ENCODE measurements around the gene NOS1AP. TPM values are rescaled to one million over a fixed set of nuclear protein-coding genes. Genes with fewer than 3 reads are reported as not detected.

The NOS1AP gene
- total and polyA plus RNA-seq, 2 experiments from 2014 or later = 4.9 to 6.6 TPM

DNA sequence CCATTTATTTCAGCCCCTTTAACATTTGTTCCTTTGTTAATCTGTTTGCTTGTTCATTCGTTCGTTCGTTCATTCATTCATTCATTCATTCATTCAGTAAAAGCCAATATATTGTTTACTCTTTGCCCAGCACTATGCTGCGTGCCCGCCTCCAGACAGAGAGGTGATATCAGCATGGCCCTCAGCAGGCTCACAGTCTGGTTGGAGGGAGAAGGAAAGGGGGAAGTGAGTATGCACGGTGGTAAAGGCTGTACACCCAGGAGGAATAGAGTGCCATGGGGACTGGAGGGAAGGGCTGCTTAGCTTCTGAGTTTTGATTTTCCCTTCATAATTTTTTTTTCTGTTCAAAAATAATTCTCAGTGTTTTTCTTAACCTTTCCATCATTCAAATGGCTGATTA, 144.7 kb downstream of the NOS1AP start:
- H3K36me3 ChIP-seq = no peaks in the 10 kb centered on the region
- DNase-seq (ENCODE audit: low read depth in 1 of 2, low spot score in 1 of 2) = no peak
- no peak overlapping the region for H3K4me3 ChIP-seq
- H3K27me3 ChIP-seq = no peaks in the 10 kb centered on the region
- TF ChIP-seq, protein P1, sequence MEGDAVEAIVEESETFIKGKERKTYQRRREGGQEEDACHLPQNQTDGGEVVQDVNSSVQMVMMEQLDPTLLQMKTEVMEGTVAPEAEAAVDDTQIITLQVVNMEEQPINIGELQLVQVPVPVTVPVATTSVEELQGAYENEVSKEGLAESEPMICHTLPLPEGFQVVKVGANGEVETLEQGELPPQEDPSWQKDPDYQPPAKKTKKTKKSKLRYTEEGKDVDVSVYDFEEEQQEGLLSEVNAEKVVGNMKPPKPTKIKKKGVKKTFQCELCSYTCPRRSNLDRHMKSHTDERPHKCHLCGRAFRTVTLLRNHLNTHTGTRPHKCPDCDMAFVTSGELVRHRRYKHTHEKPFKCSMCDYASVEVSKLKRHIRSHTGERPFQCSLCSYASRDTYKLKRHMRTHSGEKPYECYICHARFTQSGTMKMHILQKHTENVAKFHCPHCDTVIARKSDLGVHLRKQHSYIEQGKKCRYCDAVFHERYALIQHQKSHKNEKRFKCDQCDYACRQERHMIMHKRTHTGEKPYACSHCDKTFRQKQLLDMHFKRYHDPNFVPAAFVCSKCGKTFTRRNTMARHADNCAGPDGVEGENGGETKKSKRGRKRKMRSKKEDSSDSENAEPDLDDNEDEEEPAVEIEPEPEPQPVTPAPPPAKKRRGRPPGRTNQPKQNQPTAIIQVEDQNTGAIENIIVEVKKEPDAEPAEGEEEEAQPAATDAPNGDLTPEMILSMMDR (IDR thresholded peaks at IDR 0.05; ENCODE audit: low read depth, low read length) = no peak
- peaks cover 40% of the 10 kb centered on the region for H3K4me1 ChIP-seq (ENCODE audit: low read depth)
- no peaks in the 10 kb centered on the region for H3K9me3 ChIP-seq (ENCODE audit: low read depth)
- no peak overlapping the region for H3K27ac ChIP-seq

DNA sequence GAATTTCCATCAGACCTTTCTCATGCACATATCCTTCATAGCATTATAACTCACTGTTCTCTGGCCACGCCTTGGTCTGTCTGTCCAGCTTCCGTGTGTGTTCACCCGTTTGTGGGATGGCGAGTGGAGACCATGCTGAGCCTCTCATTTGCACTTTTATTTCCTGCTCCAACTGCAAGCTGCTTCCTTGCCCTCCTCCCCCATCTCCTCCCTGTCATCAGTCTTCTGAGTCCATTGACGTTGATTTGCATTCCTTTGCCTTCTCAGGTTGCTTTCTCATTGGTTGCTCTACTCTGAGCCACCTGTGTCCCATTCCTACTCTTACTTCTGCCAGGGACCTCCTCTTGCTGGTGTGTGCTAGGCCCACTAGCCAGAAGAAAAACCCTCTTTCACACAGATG, 146.4 kb downstream of the NOS1AP start:
- TF ChIP-seq, protein P1 (IDR thresholded peaks at IDR 0.05; ENCODE audit: low read depth, low read length) = no peak
- Histone ChIP-seq H3K9me3 (ENCODE audit: low read depth) (no peaks in the 10 kb centered on the region), H3K4me3 (no peak overlapping the region), H3K27me3 (no peaks in the 10 kb centered on the region), H3K27ac (no peak overlapping the region), H3K4me1 (ENCODE audit: low read depth) (peaks cover 53% of the 10 kb centered on the region), H3K36me3 (no peaks in the 10 kb centered on the region)
- DNase-seq (ENCODE audit: low read depth in 1 of 2, low spot score in 1 of 2) = peak; percentile 25 to 55

DNA sequence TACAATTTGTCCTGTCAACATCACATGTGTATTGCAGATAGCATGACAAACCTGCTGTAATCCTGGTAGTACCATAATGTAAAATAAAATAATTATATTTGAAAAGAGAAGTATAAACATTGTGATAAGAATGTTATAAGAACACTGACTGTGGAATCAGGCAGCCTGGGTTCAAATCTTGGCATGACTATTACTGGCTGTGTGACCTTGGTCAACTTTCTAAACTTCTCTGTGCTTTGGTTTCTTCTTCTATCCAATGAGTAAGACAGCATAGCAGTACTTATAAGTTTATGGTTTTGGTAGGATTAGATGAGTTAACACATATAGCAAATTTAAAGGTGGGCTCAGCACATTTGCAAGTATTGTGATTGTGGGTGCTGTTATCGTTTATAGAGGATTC, 147.1 kb downstream of the NOS1AP start:
- no peak overlapping the region for H3K4me3 ChIP-seq
- H3K27ac ChIP-seq = no peak overlapping the region
- no peaks in the 10 kb centered on the region for H3K27me3 ChIP-seq
- DNase-seq (ENCODE audit: low read depth in 1 of 2, low spot score in 1 of 2) = no peak
- H3K36me3 ChIP-seq = no peaks in the 10 kb centered on the region
- peaks cover 53% of the 10 kb centered on the region for H3K4me1 ChIP-seq (ENCODE audit: low read depth)
- no peaks in the 10 kb centered on the region for H3K9me3 ChIP-seq (ENCODE audit: low read depth)
- TF ChIP-seq, protein P1 (IDR thresholded peaks at IDR 0.05; ENCODE audit: low read depth, low read length) = no peak

DNA sequence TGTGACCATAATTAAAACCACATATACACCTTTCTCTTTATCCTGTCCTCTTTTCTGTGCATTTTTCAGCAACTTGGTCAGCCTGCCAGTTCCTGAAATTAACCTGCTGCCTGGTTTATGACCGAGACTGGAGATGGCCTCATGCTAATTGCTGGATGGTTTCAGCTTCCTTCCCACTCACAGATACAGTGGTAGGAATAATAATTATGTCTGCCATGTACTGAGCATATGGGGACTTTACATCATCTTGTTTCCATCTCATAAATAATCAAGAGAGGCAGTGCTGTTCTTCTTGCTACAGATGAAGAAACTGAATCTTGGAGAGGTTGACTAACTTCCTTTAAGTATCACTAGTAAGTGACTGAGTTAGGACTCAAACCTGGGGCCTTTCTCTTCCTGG, 148.2 kb downstream of the NOS1AP start:
- Histone ChIP-seq H3K4me3 (no peak overlapping the region), H3K36me3 (no peaks in the 10 kb centered on the region), H3K4me1 (ENCODE audit: low read depth) (peaks cover 52% of the 10 kb centered on the region), H3K27me3 (no peaks in the 10 kb centered on the region), H3K27ac (no peak overlapping the region), H3K9me3 (ENCODE audit: low read depth) (no peaks in the 10 kb centered on the region)
- TF ChIP-seq, protein P1 (IDR thresholded peaks at IDR 0.05; ENCODE audit: low read depth, low read length) = no peak
- no peak for DNase-seq (ENCODE audit: low read depth in 1 of 2, low spot score in 1 of 2)

DNA sequence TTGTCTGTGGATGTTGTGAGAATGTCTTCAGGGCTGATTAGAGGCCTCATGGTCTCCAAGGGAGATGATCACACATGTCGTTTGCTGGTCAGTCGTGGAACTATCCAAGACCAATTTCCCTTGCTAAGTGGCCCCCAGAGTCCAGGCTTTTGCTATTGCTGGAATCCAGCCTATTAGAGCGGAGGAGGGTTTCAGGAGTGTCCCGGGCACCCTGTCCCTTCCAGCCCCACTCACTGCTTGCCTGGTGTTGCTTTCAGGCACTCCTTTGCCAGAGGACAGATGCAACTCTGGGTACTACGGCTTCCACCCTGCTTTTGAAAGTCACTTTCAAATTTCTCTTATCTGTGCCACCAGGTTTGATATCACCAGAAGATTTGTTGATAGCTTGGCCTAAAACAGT, 149.1 kb downstream of the NOS1AP start:
- TF ChIP-seq, protein P1 (IDR thresholded peaks at IDR 0.05; ENCODE audit: low read depth, low read length) = no peak
- H3K4me1 ChIP-seq (ENCODE audit: low read depth) = peaks cover 52% of the 10 kb centered on the region
- no peaks in the 10 kb centered on the region for H3K27me3 ChIP-seq
- no peaks in the 10 kb centered on the region for H3K9me3 ChIP-seq (ENCODE audit: low read depth)
- H3K27ac ChIP-seq = no peak overlapping the region
- no peaks in the 10 kb centered on the region for H3K36me3 ChIP-seq
- peak in 1 of 2 donors; percentile 28 for DNase-seq (ENCODE audit: low read depth in 1 of 2, low spot score in 1 of 2)
- no peak overlapping the region for H3K4me3 ChIP-seq

DNA sequence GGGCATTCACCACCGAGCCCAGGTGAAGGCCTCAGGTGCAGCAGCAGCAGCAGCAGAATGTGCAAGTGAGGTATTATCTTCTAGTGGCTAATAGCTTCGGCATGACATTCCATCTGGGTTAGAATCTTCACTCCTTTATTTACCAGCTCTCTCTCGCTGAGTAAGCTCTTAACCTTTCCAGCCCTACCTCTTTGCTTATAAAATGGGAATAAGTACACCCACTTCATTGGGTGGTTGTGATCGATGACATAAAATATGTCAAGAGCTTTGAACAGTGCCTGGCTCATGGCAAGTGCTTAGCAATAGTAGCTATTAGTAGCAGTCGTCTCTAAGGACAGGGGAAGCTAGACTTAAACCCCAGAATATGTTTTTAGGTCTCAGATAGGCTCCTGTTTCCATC, 149.5 kb downstream of the NOS1AP start:
- DNase-seq (ENCODE audit: low read depth in 1 of 2, low spot score in 1 of 2) = peak in 1 of 2 donors; percentile 55
- no peak overlapping the region for H3K4me3 ChIP-seq
- TF ChIP-seq, protein P1 (IDR thresholded peaks at IDR 0.05; ENCODE audit: low read depth, low read length) = no peak
- no peaks in the 10 kb centered on the region for H3K36me3 ChIP-seq
- H3K27ac ChIP-seq = no peak overlapping the region
- H3K4me1 ChIP-seq (ENCODE audit: low read depth) = peaks cover 49% of the 10 kb centered on the region
- H3K27me3 ChIP-seq = no peaks in the 10 kb centered on the region
- no peaks in the 10 kb centered on the region for H3K9me3 ChIP-seq (ENCODE audit: low read depth)
